ENCODE results near the gene FIGLA.
"Not testable (repeated sequence)": the region's sequence is repeated elsewhere in the genome, so short reads cannot be mapped to it uniquely, and the experiment has no call there.

Gene FIGLA

GRCh38 chr2:70746094-70746974 is 44.1 kb downstream of the FIGLA start:
- DNase-seq (ENCODE audit: low read depth in 3 of 3) = no peak

DNA sequence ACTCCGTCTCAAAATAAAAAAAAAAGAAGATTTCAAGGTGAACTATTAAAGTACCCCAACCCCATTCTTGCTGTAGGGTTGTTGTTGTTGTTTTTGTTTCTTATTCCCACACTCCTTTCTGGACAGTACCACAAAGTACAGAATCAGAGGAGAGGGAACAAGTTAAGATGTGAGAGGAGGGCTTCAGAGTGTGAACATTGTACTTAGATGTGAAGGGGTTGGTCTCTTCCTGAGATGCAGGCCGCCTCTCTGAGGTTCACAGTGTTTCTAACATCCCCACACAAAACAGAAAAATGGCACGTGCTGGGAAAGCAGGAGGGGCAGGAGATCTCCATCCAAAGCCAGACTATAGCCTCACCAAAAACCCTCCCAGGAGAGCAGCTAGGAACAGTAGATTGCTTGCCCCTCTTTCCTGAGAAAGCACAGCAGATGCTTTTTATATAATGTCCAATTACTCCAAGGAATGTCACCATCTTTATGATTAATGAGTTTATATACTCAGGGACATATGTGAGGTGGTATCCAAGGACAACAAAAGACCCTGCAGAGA is 45.1 kb downstream of the FIGLA start:
- no peak for DNase-seq (ENCODE audit: low read depth in 3 of 3)

DNA sequence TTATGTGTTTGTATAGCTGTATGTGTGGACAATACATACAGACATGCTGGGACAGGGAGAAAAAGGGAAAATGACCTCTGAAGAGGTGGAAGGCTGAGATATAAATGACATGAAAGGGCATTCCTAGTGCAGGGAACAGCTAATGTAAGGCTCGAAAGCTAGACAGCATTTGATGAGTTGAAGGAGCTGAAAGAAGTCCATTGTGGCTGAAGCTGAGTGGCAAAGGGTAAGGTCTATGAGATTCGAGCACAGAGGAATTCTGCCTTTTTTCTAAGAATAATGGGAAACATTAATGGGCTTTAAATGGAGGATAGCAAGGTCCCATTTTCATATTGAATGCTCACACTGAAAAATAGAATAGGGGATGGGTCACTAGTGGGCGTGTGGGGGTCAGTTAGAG is 46.0 kb downstream of the FIGLA start:
- DNase-seq (ENCODE audit: low read depth in 3 of 3) = no peak

GRCh38 chr2:70743677-70744076 is 46.8 kb downstream of the FIGLA start:
- DNase-seq (ENCODE audit: low read depth in 3 of 3) = no peak

GRCh38 chr2:70743068-70743467 is 47.4 kb downstream of the FIGLA start:
- no peak for DNase-seq (ENCODE audit: low read depth in 3 of 3)

DNA sequence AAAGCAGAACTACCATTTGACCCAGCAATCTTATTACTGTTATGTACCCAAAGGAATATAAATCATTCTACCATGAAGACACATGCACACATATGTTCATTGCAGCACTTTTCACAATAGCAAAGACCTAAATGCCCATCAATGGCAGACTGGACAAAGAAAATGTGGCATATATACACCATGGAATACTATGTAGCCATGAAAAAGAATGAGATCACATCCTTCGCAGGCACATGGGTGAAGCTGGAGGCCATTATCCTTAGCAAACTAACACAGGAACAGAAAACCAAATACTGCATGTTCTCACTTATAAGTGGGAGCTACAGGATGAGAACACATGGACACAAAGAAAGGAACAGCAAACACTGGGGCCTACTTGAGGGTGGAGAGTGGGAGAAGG is 51.0 kb downstream of the FIGLA start:
- not testable (repeated sequence) for DNase-seq (ENCODE audit: low read depth in 3 of 3)

GRCh38 chr2:70738159-70738558 is 52.3 kb downstream of the FIGLA start:
- DNase-seq (ENCODE audit: low read depth in 3 of 3) = no peak

GRCh38 chr2:70735071-70735470 is 55.4 kb downstream of the FIGLA start:
- DNase-seq (ENCODE audit: low read depth in 3 of 3) = no peak

GRCh38 chr2:70733646-70734180 is 56.7 kb downstream of the FIGLA start:
- no peak for DNase-seq (ENCODE audit: low read depth in 3 of 3)

DNA sequence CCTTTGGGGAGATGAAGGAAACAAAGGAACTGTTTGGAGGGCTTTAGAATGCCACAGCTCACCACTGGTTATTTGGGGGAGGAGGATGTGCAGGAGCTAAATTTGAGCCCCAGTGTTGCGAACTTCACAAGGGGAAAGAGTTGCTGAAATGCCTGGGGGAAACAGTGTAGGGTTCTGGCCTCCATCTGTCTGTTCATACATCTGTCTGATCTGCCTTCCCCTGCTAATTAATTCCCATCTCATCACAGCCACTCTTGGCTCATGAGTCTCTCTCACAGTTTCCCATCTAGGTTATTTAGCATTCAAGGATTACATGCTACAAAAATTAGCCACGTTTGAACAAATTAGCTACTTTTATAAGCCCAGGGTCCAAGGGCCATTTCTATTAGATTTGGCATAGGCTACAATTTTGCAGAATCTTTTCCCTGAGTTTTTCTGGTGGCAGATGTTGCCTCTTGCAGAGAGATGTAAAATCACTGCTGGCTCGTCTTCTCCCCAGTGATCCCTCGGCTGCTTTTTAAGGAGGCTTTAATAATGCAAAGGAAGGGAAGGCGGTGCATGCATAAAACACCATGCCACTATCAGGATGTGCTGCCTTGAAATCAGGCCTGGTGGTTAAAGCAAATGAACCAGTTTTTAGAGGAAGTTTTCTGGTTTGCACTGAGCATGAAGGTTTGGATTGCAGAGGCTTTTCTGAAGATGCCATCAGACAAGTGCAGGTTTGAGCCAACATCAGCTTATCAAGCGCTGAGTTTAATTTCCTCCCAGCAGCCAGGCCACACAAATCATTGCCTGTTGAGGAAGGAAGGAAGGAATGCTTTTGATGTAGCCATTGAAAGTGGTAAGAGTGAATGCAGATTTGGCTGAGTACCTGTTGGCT is 57.4 kb downstream of the FIGLA start:
- DNase-seq (ENCODE audit: low read depth in 3 of 3) = no peak

GRCh38 chr2:70730730-70731129 is 59.7 kb downstream of the FIGLA start:
- no peak for DNase-seq (ENCODE audit: low read depth in 3 of 3)

- no peak for DNase-seq (ENCODE audit: low read depth in 3 of 3)
Observed at GRCh38 chr2:70729647-70730046, 60.8 kb downstream of the FIGLA start.

GRCh38 chr2:70728128-70728527 is 62.3 kb downstream of the FIGLA start:
- DNase-seq (ENCODE audit: low read depth in 3 of 3) = no peak

Data from stimulated activated CD4-positive, alpha-beta T cell treated with anti-CD3 and anti-CD28 coated beads, TNF-alpha, amount 100 ng/mL, for 4 hours (primary cell).